Spleen (tissue), 7 donors: ENCODE results near the gene PLRG1.

Source experiments
- POLR2A ChIP-seq, 3 donors: fragments of 450-650 bp; IDR thresholded peaks; one replicate each; pipeline ENCODE4 v1.5.1; 2017; ENCODE audit warnings: antibody characterized with exemption in 3 of 3, mild to moderate bottlenecking in 1 of 3
- TF ChIP-seq, protein P1 (sequence below), 11 experiments: fragments of 200-600 bp in 7 of 11; fragments of 450-650 bp in 4 of 11; sonication (generic) in 4 of 11; IDR thresholded peaks in 8 of 11; conservative IDR thresholded peaks in 3 of 11; 1 replicate in 7 of 11; 2 replicates in 4 of 11; pipeline versions ENCODE4 v1.4.0 to v1.8.0; 2016 to 2021; ENCODE audit warnings: antibody characterized with exemption in 11 of 11, inconsistent platforms in 4 of 11, mild to moderate bottlenecking in 1 of 11
- donor health status: DM: no; HTN: no; CAD: no; lungs with moderate emphysema.
- donor health status: DM: no; HTN: no; CAD: no.
- donor health status: DM: no; HTN: no; CAD: no.

DNA sequence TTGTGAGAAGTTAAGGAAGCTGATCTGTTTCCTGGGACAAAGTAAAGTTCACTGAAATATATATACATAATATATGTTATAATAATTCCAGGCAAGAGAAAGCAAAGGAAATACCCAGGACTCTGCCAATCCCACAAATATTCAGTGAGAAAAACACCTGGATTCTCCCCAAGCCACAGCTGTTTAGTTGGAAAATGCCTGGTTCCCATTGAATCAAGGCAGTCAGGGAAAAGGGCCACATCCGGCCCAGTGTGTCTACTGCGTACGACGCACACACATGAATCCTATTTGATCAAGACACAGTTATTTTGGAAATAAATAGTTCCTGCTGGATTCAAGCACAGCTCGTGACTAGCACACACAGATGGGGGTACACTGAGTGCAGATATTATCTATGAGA is 52.3 kb downstream of the PLRG1 start:
- TF ChIP-seq, protein P1, sequence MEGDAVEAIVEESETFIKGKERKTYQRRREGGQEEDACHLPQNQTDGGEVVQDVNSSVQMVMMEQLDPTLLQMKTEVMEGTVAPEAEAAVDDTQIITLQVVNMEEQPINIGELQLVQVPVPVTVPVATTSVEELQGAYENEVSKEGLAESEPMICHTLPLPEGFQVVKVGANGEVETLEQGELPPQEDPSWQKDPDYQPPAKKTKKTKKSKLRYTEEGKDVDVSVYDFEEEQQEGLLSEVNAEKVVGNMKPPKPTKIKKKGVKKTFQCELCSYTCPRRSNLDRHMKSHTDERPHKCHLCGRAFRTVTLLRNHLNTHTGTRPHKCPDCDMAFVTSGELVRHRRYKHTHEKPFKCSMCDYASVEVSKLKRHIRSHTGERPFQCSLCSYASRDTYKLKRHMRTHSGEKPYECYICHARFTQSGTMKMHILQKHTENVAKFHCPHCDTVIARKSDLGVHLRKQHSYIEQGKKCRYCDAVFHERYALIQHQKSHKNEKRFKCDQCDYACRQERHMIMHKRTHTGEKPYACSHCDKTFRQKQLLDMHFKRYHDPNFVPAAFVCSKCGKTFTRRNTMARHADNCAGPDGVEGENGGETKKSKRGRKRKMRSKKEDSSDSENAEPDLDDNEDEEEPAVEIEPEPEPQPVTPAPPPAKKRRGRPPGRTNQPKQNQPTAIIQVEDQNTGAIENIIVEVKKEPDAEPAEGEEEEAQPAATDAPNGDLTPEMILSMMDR (IDR thresholded peaks at IDR 0.05 in 8 of 11, conservative IDR thresholded peaks at IDR 0.05 in 3 of 11) = no peak
- no peak for TF ChIP-seq POLR2A (IDR thresholded peaks at IDR 0.05)
